GM18873 (cell line): Measurements from ENCODE around the gene DENND4B.

Experiments
- ATAC-seq: cut with Tn5 transposase; IDR thresholded peaks from one replicate; pipeline ENCODE4 v1.9.1; 2021; ENCODE audit warnings: mild to moderate bottlenecking, moderate library complexity, moderate number of reproducible peaks; ENCODE audit not compliant: unreplicated experiment, low FRiP score

Gene DENND4B

GRCh38 chr1:153973071-153973470, 26.6 kb upstream of the DENND4B start:
- no peak for ATAC-seq

GRCh38 chr1:153970346-153970745, 23.8 kb upstream of the DENND4B start:
- ATAC-seq, result no peak

- no peak for ATAC-seq
Observed at GRCh38 chr1:153968972-153969371, 22.5 kb upstream of the DENND4B start.

GRCh38 chr1:153968408-153968807, 21.9 kb upstream of the DENND4B start:
- ATAC-seq, result no peak

- ATAC-seq, result no peak
Observed at GRCh38 chr1:153968000-153968363, 21.5 kb upstream of the DENND4B start.

GRCh38 chr1:153967107-153967999, 20.8 kb upstream of the DENND4B start, which contains the start of gene CREB3L4:
Gene CREB3L4, plus strand, starts transcription at chr1:153967902. Its CDS starts 624 bp downstream, at chr1:153968526.
- peak; percentile 76 for ATAC-seq

- ATAC-seq, result peak; percentile 3
Observed at GRCh38 chr1:153963850-153964331, 17.4 kb upstream of the DENND4B start.

GRCh38 chr1:153963030-153963849, 16.7 kb upstream of the DENND4B start, which contains the start of gene SLC39A1:
Gene SLC39A1, minus strand, starts transcription at chr1:153963537. Its CDS starts 822 bp downstream, at chr1:153962715.
- ATAC-seq, result peak; percentile 36

- no peak for ATAC-seq
Observed at GRCh38 chr1:153962088-153963029, 15.8 kb upstream of the DENND4B start.

- no peak for ATAC-seq
Observed at GRCh38 chr1:153961421-153961820, 14.9 kb upstream of the DENND4B start.

GRCh38 chr1:153960206-153960605, 13.7 kb upstream of the DENND4B start:
- no peak for ATAC-seq

GRCh38 chr1:153959454-153959853, 12.9 kb upstream of the DENND4B start:
- no peak for ATAC-seq

GRCh38 chr1:153958961-153959260, 12.4 kb upstream of the DENND4B start:
- ATAC-seq, result no peak

GRCh38 chr1:153958111-153958960, 11.8 kb upstream of the DENND4B start, which contains the start of gene CRTC2:
Gene CRTC2, minus strand, starts transcription at chr1:153958612. Its CDS starts 115 bp downstream, at chr1:153958497.
- peak; percentile 68 for ATAC-seq

GRCh38 chr1:153957744-153958110, 11.2 kb upstream of the DENND4B start:
- ATAC-seq, result no peak

GRCh38 chr1:153956997-153957715, 10.6 kb upstream of the DENND4B start:
- no peak for ATAC-seq

- ATAC-seq, result no peak
Observed at GRCh38 chr1:153954826-153955225, 8.3 kb upstream of the DENND4B start.

GRCh38 chr1:153953859-153954365, 7.4 kb upstream of the DENND4B start:
- no peak for ATAC-seq
